ENCODE results near the gene NLRP1.
A peak's percentile ranks its signal among the peaks of the same experiment; 100 is the strongest.

The NLRP1 gene

GRCh38 chr17:5584383-5585286 is at the start of gene NLRP1:
NLRP1 (minus strand) TSS chr17:5584509; CDS start chr17:5583957, 552 bp downstream.
- peak; percentile 95 for DNase-seq (ENCODE audit: low read depth)

- DNase-seq (ENCODE audit: low read depth): no peak
These were observed 47.8 kb upstream of the NLRP1 start for GRCh38 chr17:5631958-5632590.

- no peak for DNase-seq (ENCODE audit: low read depth)
These were observed 46.1 kb upstream of the NLRP1 start for GRCh38 chr17:5630434-5630833.

- no peak for DNase-seq (ENCODE audit: low read depth)
These were observed 44.8 kb upstream of the NLRP1 start for GRCh38 chr17:5629128-5629527.

- no peak for DNase-seq (ENCODE audit: low read depth)
These were observed 44.0 kb upstream of the NLRP1 start for GRCh38 chr17:5628262-5628661.

GRCh38 chr17:5624211-5624610 is 39.9 kb upstream of the NLRP1 start:
- DNase-seq (ENCODE audit: low read depth): no peak

GRCh38 chr17:5621729-5622128 is 37.4 kb upstream of the NLRP1 start:
- no peak for DNase-seq (ENCODE audit: low read depth)

- DNase-seq (ENCODE audit: low read depth): no peak
These were observed 36.7 kb upstream of the NLRP1 start for GRCh38 chr17:5621026-5621425.

- no peak for DNase-seq (ENCODE audit: low read depth)
These were observed 34.9 kb upstream of the NLRP1 start for GRCh38 chr17:5619088-5619740.

- no peak for DNase-seq (ENCODE audit: low read depth)
These were observed 34.2 kb upstream of the NLRP1 start for GRCh38 chr17:5618476-5618875.

- no peak for DNase-seq (ENCODE audit: low read depth)
These were observed 31.2 kb upstream of the NLRP1 start for GRCh38 chr17:5615476-5615875.

- no peak for DNase-seq (ENCODE audit: low read depth)
These were observed 26.6 kb upstream of the NLRP1 start for GRCh38 chr17:5610956-5611355.

GRCh38 chr17:5608399-5609112 is 24.2 kb upstream of the NLRP1 start:
- no peak for DNase-seq (ENCODE audit: low read depth)

- no peak for DNase-seq (ENCODE audit: low read depth)
These were observed 23.6 kb upstream of the NLRP1 start for GRCh38 chr17:5607946-5608345.

GRCh38 chr17:5605452-5605851 is 21.1 kb upstream of the NLRP1 start:
- no peak for DNase-seq (ENCODE audit: low read depth)

GRCh38 chr17:5600041-5600440 is 15.7 kb upstream of the NLRP1 start:
- no peak for DNase-seq (ENCODE audit: low read depth)

GRCh38 chr17:5598457-5598856 is 14.1 kb upstream of the NLRP1 start:
- DNase-seq (ENCODE audit: low read depth): no peak

GRCh38 chr17:5596421-5596820 is 12.1 kb upstream of the NLRP1 start:
- no peak for DNase-seq (ENCODE audit: low read depth)

GRCh38 chr17:5595831-5596230 is 11.5 kb upstream of the NLRP1 start:
- DNase-seq (ENCODE audit: low read depth): no peak

GRCh38 chr17:5592382-5592781 is 8.1 kb upstream of the NLRP1 start:
- no peak for DNase-seq (ENCODE audit: low read depth)

GRCh38 chr17:5591966-5592365 is 7.7 kb upstream of the NLRP1 start:
- no peak for DNase-seq (ENCODE audit: low read depth)

GRCh38 chr17:5588584-5588983 is 4.3 kb upstream of the NLRP1 start:
- DNase-seq (ENCODE audit: low read depth): no peak

All from T-helper 22 cell (primary cell).